Limb (tissue), 2 donors: Measurements from ENCODE around the gene ACAD11.

Experiments
- DNase-seq, 2 donors: peaks; one replicate each; pipeline ENCODE4 v3.0.0-alpha.2; 2016; ENCODE audit errors: extremely low spot score in 2 of 2

Gene ACAD11

GRCh38 chr3:132555306-132556035 is 104.1 kb downstream of the ACAD11 start:
- no peak for DNase-seq

- DNase-seq = no peak
Measured at GRCh38 chr3:132554437-132554836, 105.2 kb downstream of the ACAD11 start.

- DNase-seq = no peak
Measured at GRCh38 chr3:132553826-132554225, 105.8 kb downstream of the ACAD11 start.

- DNase-seq = no peak
Measured at GRCh38 chr3:132550579-132551305, 108.9 kb downstream of the ACAD11 start.

- no peak for DNase-seq
Measured at GRCh38 chr3:132549890-132550578, 109.6 kb downstream of the ACAD11 start.

GRCh38 chr3:132549169-132549568 is 110.4 kb downstream of the ACAD11 start:
- DNase-seq = no peak

GRCh38 chr3:132545471-132545870 is 114.1 kb downstream of the ACAD11 start:
- DNase-seq = no peak

GRCh38 chr3:132544130-132544529 is 115.5 kb downstream of the ACAD11 start:
- no peak for DNase-seq

GRCh38 chr3:132543011-132543739 is 116.4 kb downstream of the ACAD11 start:
- peak in 1 of 2 donors; percentile 48 for DNase-seq

- DNase-seq = no peak
Measured at GRCh38 chr3:132542577-132542976, 117.0 kb downstream of the ACAD11 start.

GRCh38 chr3:132539681-132540080 is 119.9 kb downstream of the ACAD11 start:
- no peak for DNase-seq

GRCh38 chr3:132538072-132538471 is 121.5 kb downstream of the ACAD11 start:
- DNase-seq = no peak

GRCh38 chr3:132537297-132537696 is 122.3 kb downstream of the ACAD11 start:
- no peak for DNase-seq

GRCh38 chr3:132536442-132537153 is 123.0 kb downstream of the ACAD11 start:
- DNase-seq = no peak

GRCh38 chr3:132535575-132536441 is 123.8 kb downstream of the ACAD11 start:
- peak; percentile 63 to 73 for DNase-seq

- DNase-seq = no peak
Measured at GRCh38 chr3:132530624-132531023, 129.0 kb downstream of the ACAD11 start.

GRCh38 chr3:132522353-132522752 is 137.3 kb downstream of the ACAD11 start:
- no peak for DNase-seq

- DNase-seq = no peak
Measured at GRCh38 chr3:132521901-132522300, 137.7 kb downstream of the ACAD11 start.

- no peak for DNase-seq
Measured at GRCh38 chr3:132519914-132520313, 139.7 kb downstream of the ACAD11 start.

GRCh38 chr3:132517311-132517710 is 142.3 kb downstream of the ACAD11 start:
- DNase-seq = no peak
